Parathyroid adenoma (tissue), 2 donors: ENCODE data around the gene COL12A1.

Source experiments
- H2AFZ ChIP-seq: fragments of 300-600 bp; sonication (generic); one replicate; pipeline ENCODE4 v1.7.0; 2017; ENCODE audit warnings: antibody characterized with exemption, mild to moderate bottlenecking
- H3K27ac ChIP-seq: fragments of 300-600 bp; sonication (generic); one replicate; pipeline ENCODE4 v1.7.0; 2017
- H3K27me3 ChIP-seq: fragments of 300-600 bp; sonication (generic); one replicate; pipeline ENCODE4 v1.7.0; 2017; ENCODE audit warnings: low read length; ENCODE audit not compliant: control insufficient read depth, insufficient read depth
- H3K36me3 ChIP-seq: fragments of 300-600 bp; sonication (generic); one replicate; pipeline ENCODE4 v1.7.0; 2017; ENCODE audit warnings: low read length; ENCODE audit not compliant: control insufficient read depth, insufficient read depth
- H3K4me1 ChIP-seq: fragments of 300-600 bp; sonication (generic); one replicate; pipeline ENCODE4 v1.7.0; 2017; ENCODE audit warnings: control low read depth
- H3K4me2 ChIP-seq: fragments of 300-600 bp; sonication (generic); one replicate; pipeline ENCODE4 v1.7.0; 2017; ENCODE audit warnings: low read length
- H3K4me3 ChIP-seq: fragments of 300-600 bp; sonication (generic); one replicate; pipeline ENCODE4 v1.7.0; 2017; ENCODE audit warnings: low read depth, low read length
- H3K79me2 ChIP-seq: fragments of 300-600 bp; sonication (generic); one replicate; pipeline ENCODE4 v1.7.0; 2017; ENCODE audit warnings: control low read depth
- H3K9ac ChIP-seq: fragments of 300-600 bp; sonication (generic); one replicate; pipeline ENCODE4 v1.7.0; 2017; ENCODE audit warnings: mild to moderate bottlenecking
- H3K9me3 ChIP-seq: fragments of 300-600 bp; sonication (generic); one replicate; pipeline ENCODE4 v1.7.0; 2017; ENCODE audit warnings: low read length; ENCODE audit not compliant: control insufficient read depth
- CTCF ChIP-seq: fragments of 300-600 bp; sonication (generic); IDR thresholded peaks from one replicate; pipeline ENCODE4 v1.7.0; 2017; ENCODE audit warnings: antibody characterized with exemption, mild to moderate bottlenecking
- donor health status: primary hyperparathyroidism.

Gene COL12A1

GRCh38 chr6:75223428-75223827 is 17.6 kb upstream of the COL12A1 start:
- Histone ChIP-seq H3K4me2 (no peak overlapping the region), H3K9ac (no peak overlapping the region), H3K27ac (no peak overlapping the region), H2AFZ (no peak overlapping the region), H3K36me3 (no peaks in the 10 kb centered on the region), H3K4me3 (no peak overlapping the region), H3K9me3 (no peaks in the 10 kb centered on the region), H3K79me2 (no peaks in the 10 kb centered on the region), H3K27me3 (no peaks in the 10 kb centered on the region), H3K4me1 (no peaks in the 10 kb centered on the region)
- no peak for TF ChIP-seq CTCF

DNA sequence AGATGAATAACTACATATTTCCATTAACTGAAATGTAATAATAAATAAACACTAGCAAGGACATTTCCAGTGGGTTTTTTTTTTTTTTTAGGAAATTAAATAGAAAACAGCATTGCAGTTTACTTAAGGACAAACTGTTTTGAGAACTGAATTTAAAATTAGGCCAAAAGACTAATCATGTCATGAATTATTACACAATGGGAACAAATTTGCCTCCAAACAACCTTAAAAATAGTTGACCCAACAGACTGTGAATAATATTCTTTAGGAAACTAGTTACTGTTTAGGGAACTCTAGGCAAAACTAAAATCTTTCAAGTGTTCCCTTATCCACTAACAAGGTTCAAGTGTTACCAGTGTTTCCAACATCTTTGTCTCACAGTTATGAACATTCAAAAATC is 16.4 kb upstream of the COL12A1 start:
- Histone ChIP-seq H3K4me1 (no peaks in the 10 kb centered on the region), H3K27me3 (no peaks in the 10 kb centered on the region), H2AFZ (no peak overlapping the region), H3K36me3 (no peaks in the 10 kb centered on the region), H3K4me2 (no peak overlapping the region), H3K4me3 (no peak overlapping the region), H3K79me2 (no peaks in the 10 kb centered on the region), H3K27ac (no peak overlapping the region), H3K9me3 (no peaks in the 10 kb centered on the region), H3K9ac (no peak overlapping the region)
- TF ChIP-seq CTCF, result no peak

- H2AFZ ChIP-seq, result no peak overlapping the region
- no peak overlapping the region for H3K9ac ChIP-seq
- H3K4me3 ChIP-seq, result no peak overlapping the region
- H3K27ac ChIP-seq, result no peak overlapping the region
- H3K79me2 ChIP-seq, result no peaks in the 10 kb centered on the region
- H3K4me2 ChIP-seq, result no peak overlapping the region
- H3K27me3 ChIP-seq, result no peaks in the 10 kb centered on the region
- no peaks in the 10 kb centered on the region for H3K4me1 ChIP-seq
- no peaks in the 10 kb centered on the region for H3K9me3 ChIP-seq
- TF ChIP-seq CTCF, result no peak
- H3K36me3 ChIP-seq, result no peaks in the 10 kb centered on the region
Measured at GRCh38 chr6:75221116-75221515, 15.3 kb upstream of the COL12A1 start.

GRCh38 chr6:75220357-75220756 is 14.5 kb upstream of the COL12A1 start:
- H3K4me3 ChIP-seq, result no peak overlapping the region
- no peak overlapping the region for H3K4me2 ChIP-seq
- no peaks in the 10 kb centered on the region for H3K27me3 ChIP-seq
- no peaks in the 10 kb centered on the region for H3K36me3 ChIP-seq
- no peak overlapping the region for H3K27ac ChIP-seq
- H3K9ac ChIP-seq, result no peak overlapping the region
- H2AFZ ChIP-seq, result no peak overlapping the region
- H3K79me2 ChIP-seq, result no peaks in the 10 kb centered on the region
- H3K9me3 ChIP-seq, result no peaks in the 10 kb centered on the region
- no peaks in the 10 kb centered on the region for H3K4me1 ChIP-seq
- TF ChIP-seq CTCF, result no peak

- Histone ChIP-seq H3K27me3 (no peaks in the 10 kb centered on the region), H3K36me3 (no peaks in the 10 kb centered on the region), H3K9me3 (no peaks in the 10 kb centered on the region), H3K4me2 (no peak overlapping the region), H3K4me3 (no peak overlapping the region), H3K27ac (no peak overlapping the region), H3K79me2 (no peaks in the 10 kb centered on the region), H2AFZ (no peak overlapping the region), H3K9ac (no peak overlapping the region), H3K4me1 (no peaks in the 10 kb centered on the region)
- no peak for TF ChIP-seq CTCF
Measured at GRCh38 chr6:75219263-75219662, 13.4 kb upstream of the COL12A1 start.
